Activated T-helper 17 cell treated with anti-CD3 and anti-CD28 coated beads, Interleukin-2, amount 50 U/mL, for 72 hours (primary cell): ENCODE data around the gene SSR3. TPM values are rescaled to one million over a fixed set of nuclear protein-coding genes. Genes with fewer than 3 reads are reported as not detected.
"Not testable (repeated sequence)": the region's sequence is repeated elsewhere in the genome, so short reads cannot be mapped to it uniquely, and the experiment has no call there.

Source experiments
- ATAC-seq: fragments of 150-1000 bp; cut with Tn5 transposase; replicated peaks from 2 replicates; pipeline ENCODE4 v1.10.0; 2021; ENCODE audit warnings: mild to moderate bottlenecking, moderate library complexity
- H3K27ac Mint-ChIP-seq: one replicate; pipeline ENCODE4 v1.8.0; 2022; ENCODE audit warnings: mixed read lengths
- H3K27me3 Mint-ChIP-seq: one replicate; pipeline ENCODE4 v1.8.0; 2022; ENCODE audit warnings: mixed read lengths
- H3K36me3 Mint-ChIP-seq: one replicate; pipeline ENCODE4 v1.8.0; 2022; ENCODE audit warnings: low read depth, mild to moderate bottlenecking, mixed read lengths
- H3K4me1 Mint-ChIP-seq: one replicate; pipeline ENCODE4 v1.8.0; 2022; ENCODE audit warnings: mixed read lengths
- H3K4me3 Mint-ChIP-seq: one replicate; pipeline ENCODE4 v1.8.0; 2022; ENCODE audit warnings: mild to moderate bottlenecking, mixed read lengths
- H3K9me3 Mint-ChIP-seq: one replicate; pipeline ENCODE4 v1.8.0; 2022; ENCODE audit warnings: mixed read lengths
- total RNA-seq, 2 donors: library from RNA; stranded (reverse); gene quantifications; one replicate each; pipeline ENCODE4 v1.2.3, GENCODE V29; 2022

Gene SSR3
- 100 to 1,000 TPM; 140 to 188 TPM for total RNA-seq

- ATAC-seq: peak; percentile 100
These were observed at the start of gene SSR3 for GRCh38 chr3:156554842-156555687. Gene SSR3 (minus strand): TSS chr3:156555117. CDS start chr3:156555089, 28 bp downstream.

GRCh38 chr3:156604064-156604641, 49.2 kb upstream of the SSR3 start:
- peaks cover 11% of the 10 kb centered on the region for H3K4me1 Mint-ChIP-seq
- no peak overlapping the region for H3K27ac Mint-ChIP-seq
- H3K36me3 Mint-ChIP-seq: no peaks in the 10 kb centered on the region
- no peaks in the 10 kb centered on the region for H3K9me3 Mint-ChIP-seq
- ATAC-seq: no peak
- no peak overlapping the region for H3K4me3 Mint-ChIP-seq
- H3K27me3 Mint-ChIP-seq: peaks cover 6% of the 10 kb centered on the region

More at GRCh38 chr3:156554842-156555687, at the start of gene SSR3:
- Mint-ChIP-seq H3K9me3 (no peaks in the 10 kb centered on the region), H3K27me3 (no peaks in the 10 kb centered on the region), H3K4me3 (peak within 1 kb of the TSS; percentile 87), H3K27ac (peak within 1 kb of the TSS; percentile 85), H3K4me1 (peaks cover 29% of the 10 kb centered on the region), H3K36me3 (peaks cover 42% of the 10 kb centered on the region)

GRCh38 chr3:156603379-156604017, 48.6 kb upstream of the SSR3 start:
- no peak overlapping the region for H3K4me3 Mint-ChIP-seq
- peaks cover 11% of the 10 kb centered on the region for H3K4me1 Mint-ChIP-seq

GRCh38 chr3:156602424-156602823, 47.5 kb upstream of the SSR3 start:
- Mint-ChIP-seq H3K27ac (no peak overlapping the region), H3K4me3 (no peak overlapping the region), H3K27me3 (peaks cover 6% of the 10 kb centered on the region), H3K36me3 (no peaks in the 10 kb centered on the region), H3K4me1 (peaks cover 11% of the 10 kb centered on the region), H3K9me3 (no peaks in the 10 kb centered on the region)
- peak; percentile 84 for ATAC-seq

More at GRCh38 chr3:156603379-156604017, 48.6 kb upstream of the SSR3 start:
- H3K36me3 Mint-ChIP-seq: no peaks in the 10 kb centered on the region
- H3K27me3 Mint-ChIP-seq: peaks cover 6% of the 10 kb centered on the region
- no peak for ATAC-seq
- no peaks in the 10 kb centered on the region for H3K9me3 Mint-ChIP-seq
- H3K27ac Mint-ChIP-seq: no peak overlapping the region

GRCh38 chr3:156601497-156601896, 46.6 kb upstream of the SSR3 start:
- Mint-ChIP-seq H3K27me3 (peaks cover 3% of the 10 kb centered on the region), H3K9me3 (no peaks in the 10 kb centered on the region), H3K4me1 (peaks cover 6% of the 10 kb centered on the region), H3K36me3 (no peaks in the 10 kb centered on the region), H3K27ac (no peak overlapping the region), H3K4me3 (no peak overlapping the region)
- no peak for ATAC-seq

- no peak overlapping the region for H3K4me3 Mint-ChIP-seq
- no peak for ATAC-seq
These were observed 45.9 kb upstream of the SSR3 start for GRCh38 chr3:156600834-156601233.

GRCh38 chr3:156599089-156599874, 44.4 kb upstream of the SSR3 start:
- H3K9me3 Mint-ChIP-seq: no peaks in the 10 kb centered on the region
- H3K27me3 Mint-ChIP-seq: no peaks in the 10 kb centered on the region
- no peak overlapping the region for H3K27ac Mint-ChIP-seq
- no peak overlapping the region for H3K4me3 Mint-ChIP-seq
- H3K36me3 Mint-ChIP-seq: no peaks in the 10 kb centered on the region
- peaks cover 6% of the 10 kb centered on the region for H3K4me1 Mint-ChIP-seq
- ATAC-seq: no peak

More at GRCh38 chr3:156600834-156601233, 45.9 kb upstream of the SSR3 start:
- Mint-ChIP-seq H3K4me1 (peaks cover 6% of the 10 kb centered on the region), H3K36me3 (no peaks in the 10 kb centered on the region), H3K9me3 (no peaks in the 10 kb centered on the region), H3K27me3 (peaks cover 3% of the 10 kb centered on the region), H3K27ac (no peak overlapping the region)

GRCh38 chr3:156598413-156598812, 43.5 kb upstream of the SSR3 start:
- H3K27me3 Mint-ChIP-seq: no peaks in the 10 kb centered on the region
- H3K4me3 Mint-ChIP-seq: no peak overlapping the region
- H3K27ac Mint-ChIP-seq: no peak overlapping the region
- peaks cover 6% of the 10 kb centered on the region for H3K4me1 Mint-ChIP-seq
- H3K9me3 Mint-ChIP-seq: no peaks in the 10 kb centered on the region
- H3K36me3 Mint-ChIP-seq: no peaks in the 10 kb centered on the region
- no peak for ATAC-seq

- ATAC-seq: no peak
- Mint-ChIP-seq H3K4me3 (no peak overlapping the region), H3K4me1 (no peaks in the 10 kb centered on the region), H3K27ac (no peak overlapping the region), H3K27me3 (no peaks in the 10 kb centered on the region), H3K36me3 (no peaks in the 10 kb centered on the region), H3K9me3 (no peaks in the 10 kb centered on the region)
These were observed 39.3 kb upstream of the SSR3 start for GRCh38 chr3:156594219-156594683.

GRCh38 chr3:156593814-156594213, 38.9 kb upstream of the SSR3 start:
- H3K4me3 Mint-ChIP-seq: no peak overlapping the region
- H3K27ac Mint-ChIP-seq: no peak overlapping the region
- no peaks in the 10 kb centered on the region for H3K4me1 Mint-ChIP-seq
- H3K9me3 Mint-ChIP-seq: no peaks in the 10 kb centered on the region
- no peaks in the 10 kb centered on the region for H3K27me3 Mint-ChIP-seq
- no peak for ATAC-seq
- H3K36me3 Mint-ChIP-seq: no peaks in the 10 kb centered on the region

- not testable (repeated sequence) for H3K4me1 Mint-ChIP-seq, ATAC-seq, H3K36me3 Mint-ChIP-seq, H3K27ac Mint-ChIP-seq, H3K9me3 Mint-ChIP-seq, H3K4me3 Mint-ChIP-seq, H3K27me3 Mint-ChIP-seq
These were observed 34.9 kb upstream of the SSR3 start for GRCh38 chr3:156589806-156590205.

- Mint-ChIP-seq H3K9me3 (no peaks in the 10 kb centered on the region), H3K27ac (no peak overlapping the region), H3K4me1 (peaks cover 5% of the 10 kb centered on the region), H3K36me3 (no peaks in the 10 kb centered on the region), H3K27me3 (peaks cover 4% of the 10 kb centered on the region), H3K4me3 (no peak overlapping the region)
- no peak for ATAC-seq
These were observed 32.8 kb upstream of the SSR3 start for GRCh38 chr3:156587760-156588069.

GRCh38 chr3:156586905-156587759, 32.2 kb upstream of the SSR3 start:
- Mint-ChIP-seq H3K4me1 (peaks cover 5% of the 10 kb centered on the region), H3K9me3 (no peaks in the 10 kb centered on the region), H3K36me3 (no peaks in the 10 kb centered on the region), H3K4me3 (no peak overlapping the region), H3K27me3 (peaks cover 4% of the 10 kb centered on the region), H3K27ac (no peak overlapping the region)
- no peak for ATAC-seq
